H9 (cell line): ENCODE measurements around the gene TNIK. TPM values are rescaled to one million over a fixed set of nuclear protein-coding genes. Genes with fewer than 3 reads are reported as not detected.

Experiments used
- DNase-seq: peaks from one replicate; pipeline ENCODE4 v3.0.0-alpha.2; 2017
- H2AFZ ChIP-seq: one replicate; pipeline ENCODE4 v1.6.1; 2013; ENCODE audit warnings: mild to moderate bottlenecking, low read length, control low read depth, moderate library complexity
- H2AK5ac ChIP-seq: 2 replicates; pipeline ENCODE4 v1.6.1; 2013; ENCODE audit warnings: low read length, control low read depth, mixed read lengths; ENCODE audit not compliant: insufficient read length
- H2BK120ac ChIP-seq: one replicate; pipeline ENCODE4 v1.6.1; 2013; ENCODE audit warnings: low read depth, mild to moderate bottlenecking, low read length, control low read depth, inconsistent platforms; ENCODE audit not compliant: poor library complexity, severe bottlenecking
- H2BK12ac ChIP-seq: 2 replicates; pipeline ENCODE4 v1.6.1; 2013; ENCODE audit warnings: low read length, control low read depth, mixed read lengths, low read depth; ENCODE audit not compliant: insufficient read length
- H2BK15ac ChIP-seq: 2 replicates; pipeline ENCODE4 v1.6.1; 2013; ENCODE audit warnings: low read depth, low read length, control low read depth
- H2BK20ac ChIP-seq: one replicate; pipeline ENCODE4 v1.6.1; 2013; ENCODE audit warnings: low read depth, mild to moderate bottlenecking, low read length, control low read depth, inconsistent platforms; ENCODE audit not compliant: poor library complexity, severe bottlenecking
- H2BK5ac ChIP-seq: 2 replicates; pipeline ENCODE4 v1.6.1; 2013; ENCODE audit warnings: low read length, control low read depth, mixed read lengths; ENCODE audit not compliant: insufficient read length
- H3K14ac ChIP-seq: 2 replicates; pipeline ENCODE4 v1.6.1; 2013; ENCODE audit warnings: low read length, control low read depth; ENCODE audit not compliant: insufficient read depth
- H3K18ac ChIP-seq: 2 replicates; pipeline ENCODE4 v1.6.1; 2013; ENCODE audit warnings: low read depth, mild to moderate bottlenecking, mixed read lengths, low read length, control low read depth; ENCODE audit not compliant: insufficient read length
- H3K23ac ChIP-seq: 2 replicates; pipeline ENCODE4 v1.6.1; 2013; ENCODE audit warnings: low read length, control low read depth, mixed read lengths, low read depth; ENCODE audit not compliant: insufficient read length
- H3K23me2 ChIP-seq: 2 replicates; pipeline ENCODE4 v1.6.1; 2013; ENCODE audit warnings: low read depth, mild to moderate bottlenecking, mixed read lengths, low read length, control low read depth; ENCODE audit not compliant: insufficient read length, poor library complexity, severe bottlenecking
- H3K27ac ChIP-seq: 2 replicates; pipeline ENCODE4 v1.5.1; 2013; ENCODE audit warnings: low read length, control low read depth, mixed read lengths, low read depth; ENCODE audit not compliant: insufficient read length
- H3K27me3 ChIP-seq: 2 replicates; pipeline ENCODE4 v1.6.1; 2013; ENCODE audit warnings: low read length, control low read depth, inconsistent platforms; ENCODE audit not compliant: insufficient read depth
- H3K4ac ChIP-seq: 2 replicates; pipeline ENCODE4 v1.6.1; 2013; ENCODE audit warnings: low read depth, mild to moderate bottlenecking, control low read depth, inconsistent platforms, low read length, moderate library complexity
- H3K4me1 ChIP-seq: 2 replicates; pipeline ENCODE4 v1.6.1; 2013; ENCODE audit warnings: low read length, control low read depth, inconsistent platforms; ENCODE audit not compliant: insufficient read depth
- H3K4me2 ChIP-seq: 2 replicates; pipeline ENCODE4 v1.6.1; 2013; ENCODE audit warnings: low read length, control low read depth, mixed read lengths; ENCODE audit not compliant: insufficient read length, insufficient read depth
- H3K56ac ChIP-seq: 2 replicates; pipeline ENCODE4 v1.6.1; 2013; ENCODE audit warnings: low read depth, mild to moderate bottlenecking, mixed read lengths, low read length, control low read depth; ENCODE audit not compliant: insufficient read length
- H3K79me1 ChIP-seq: 2 replicates; pipeline ENCODE4 v1.6.1; 2013; ENCODE audit warnings: low read depth, mild to moderate bottlenecking, moderate library complexity, low read length, control low read depth, inconsistent platforms; ENCODE audit not compliant: insufficient read depth, poor library complexity, severe bottlenecking
- H3K79me2 ChIP-seq: 2 replicates; pipeline ENCODE4 v1.6.1; 2013; ENCODE audit warnings: low read length, control low read depth, inconsistent platforms; ENCODE audit not compliant: insufficient read depth
- H3K9ac ChIP-seq: 2 replicates; pipeline ENCODE4 v1.6.1; 2013; ENCODE audit warnings: low read length, control low read depth, mixed read lengths; ENCODE audit not compliant: insufficient read length; ENCODE audit errors: extremely low read depth
- H3K9me3 ChIP-seq: one replicate; pipeline ENCODE4 v1.6.1; 2013; ENCODE audit warnings: low read depth, low read length, inconsistent platforms; ENCODE audit not compliant: control insufficient read depth
- H3T11ph ChIP-seq: one replicate; pipeline ENCODE4 v1.6.1; 2013; ENCODE audit warnings: mild to moderate bottlenecking, low read length, control low read depth, inconsistent platforms
- H4K20me1 ChIP-seq: one replicate; pipeline ENCODE4 v1.6.1; 2013; ENCODE audit not compliant: control insufficient read depth, insufficient read length, insufficient read depth
- H4K5ac ChIP-seq: 2 replicates; pipeline ENCODE4 v1.6.1; 2013; ENCODE audit warnings: low read depth, mild to moderate bottlenecking, mixed read lengths, low read length, control low read depth; ENCODE audit not compliant: insufficient read length
- H4K8ac ChIP-seq: replicated peaks from 2 replicates; pipeline ENCODE4 v1.6.1; 2013; ENCODE audit warnings: low read length, control low read depth, mixed read lengths, low read depth; ENCODE audit not compliant: insufficient read length
- H4K91ac ChIP-seq: 2 replicates; pipeline ENCODE4 v1.6.1; 2013; ENCODE audit warnings: low read depth, mild to moderate bottlenecking, moderate library complexity, mixed read lengths, low read length, control low read depth; ENCODE audit not compliant: insufficient read length
- H3K27ac Mint-ChIP-seq, 3 experiments: 2 replicates in 2 of 3; 3 replicates in 1 of 3; pipeline ENCODE4 v1.8.0; 2020 to 2021; ENCODE audit warnings: mixed read lengths in 3 of 3, mild to moderate bottlenecking in 1 of 3, moderate library complexity in 1 of 3
- H3K27me3 Mint-ChIP-seq: 2 replicates; pipeline ENCODE4 v1.8.0; 2021; ENCODE audit warnings: low read depth, mild to moderate bottlenecking, moderate library complexity, mixed read lengths
- H3K36me3 Mint-ChIP-seq, 3 experiments: 2 replicates in 2 of 3; 3 replicates in 1 of 3; pipeline ENCODE4 v1.8.0; 2020 to 2021; ENCODE audit warnings: low read depth in 3 of 3, mixed read lengths in 3 of 3; ENCODE audit not compliant: insufficient read depth in 1 of 3
- H3K4me1 Mint-ChIP-seq, 2 experiments: 2 replicates each; pipeline ENCODE4 v1.8.0; 2020; ENCODE audit warnings: mixed read lengths in 2 of 2
- H3K4me3 Mint-ChIP-seq, 2 experiments: 2 replicates in 1 of 2; 3 replicates in 1 of 2; pipeline ENCODE4 v1.8.0; 2020 to 2021; ENCODE audit warnings: mild to moderate bottlenecking in 2 of 2, mixed read lengths in 2 of 2, moderate library complexity in 1 of 2
- H3K9me3 Mint-ChIP-seq, 2 experiments: 2 replicates in 1 of 2; 3 replicates in 1 of 2; pipeline ENCODE4 v1.8.0; 2020; ENCODE audit warnings: mild to moderate bottlenecking in 2 of 2, mixed read lengths in 2 of 2, moderate library complexity in 1 of 2
- WGBS: extraction: QIAGEN DNeasy Blood & Tissue Kit; methylation state at CpG from one replicate; pipeline ENCODE4 v1.1.7; 2013; ENCODE audit warnings: missing lambda C conversion rate, low lambda C conversion rate, mixed read lengths; ENCODE audit not compliant: insufficient read length; ENCODE audit errors: extremely low coverage; 5-methylcytosine and 5-hydroxymethylcytosine counted together
- total RNA-seq: library from RNA; stranded (reverse); gene quantifications from 2 replicates; pipeline ENCODE4 v1.2.1, GENCODE V29; 2021
- TF ChIP-seq, protein P1 (sequence below): fragments of 200-600 bp; sonication (generic); conservative IDR thresholded peaks from 3 replicates; pipeline ENCODE4 v1.8.0; 2021; ENCODE audit warnings: antibody characterized with exemption, mild to moderate bottlenecking

Gene TNIK
- total RNA-seq, 1 experiment from 2014 or later: 15.9 TPM

DNA sequence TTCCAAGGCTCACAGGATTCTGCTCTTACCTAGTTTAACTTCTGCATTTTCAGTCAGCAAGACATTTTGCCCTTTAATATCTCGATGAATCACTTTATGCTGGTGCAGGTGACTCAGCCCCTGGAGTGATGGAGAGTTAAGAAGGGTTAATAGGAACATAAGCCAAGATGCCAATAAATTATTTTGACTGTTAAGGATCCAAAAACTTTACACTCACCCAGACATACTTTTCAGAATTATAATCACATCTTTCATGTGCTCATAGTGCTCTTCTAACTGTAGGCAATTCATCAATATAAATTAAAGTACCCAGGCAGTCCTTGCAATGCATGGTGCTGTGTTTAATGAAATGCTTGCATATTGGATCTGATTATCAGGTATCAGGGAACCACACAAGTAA lies 269.5 kb downstream of the TNIK start:
- Histone ChIP-seq H3K18ac (no peak overlapping the region), H3K9ac (no peak overlapping the region), H3K9me3 (no peaks in the 10 kb centered on the region), H4K91ac (no peak overlapping the region), H3K27ac (no peak overlapping the region), H2BK5ac (no peak overlapping the region), H2BK120ac (no peak overlapping the region), H3K27me3 (no peaks in the 10 kb centered on the region), H3K4me1 (peaks cover 5% of the 10 kb centered on the region; the same call in 1 of the 2 replicates), H3K14ac (no peak overlapping the region), H4K20me1 (no peaks in the 10 kb centered on the region), H3K79me1 (no peaks in the 10 kb centered on the region), H3K4me2 (no peak overlapping the region), H2AK5ac (no peak overlapping the region), H3K56ac (no peak overlapping the region), H3K4ac (no peak overlapping the region), H2BK20ac (no peak overlapping the region), H3T11ph (no peak overlapping the region), H3K23ac (no peak overlapping the region), H4K8ac (no peak overlapping the region), H4K5ac (no peak overlapping the region), H3K23me2 (no peaks in the 10 kb centered on the region), H2BK12ac (no peak overlapping the region), H2BK15ac (no peak overlapping the region), H3K79me2 (0 out of 2 replicates have a peak, but pooled peaks cover 1% of the 10 kb centered on the region), H2AFZ (no peak overlapping the region)
- TF ChIP-seq, protein P1, sequence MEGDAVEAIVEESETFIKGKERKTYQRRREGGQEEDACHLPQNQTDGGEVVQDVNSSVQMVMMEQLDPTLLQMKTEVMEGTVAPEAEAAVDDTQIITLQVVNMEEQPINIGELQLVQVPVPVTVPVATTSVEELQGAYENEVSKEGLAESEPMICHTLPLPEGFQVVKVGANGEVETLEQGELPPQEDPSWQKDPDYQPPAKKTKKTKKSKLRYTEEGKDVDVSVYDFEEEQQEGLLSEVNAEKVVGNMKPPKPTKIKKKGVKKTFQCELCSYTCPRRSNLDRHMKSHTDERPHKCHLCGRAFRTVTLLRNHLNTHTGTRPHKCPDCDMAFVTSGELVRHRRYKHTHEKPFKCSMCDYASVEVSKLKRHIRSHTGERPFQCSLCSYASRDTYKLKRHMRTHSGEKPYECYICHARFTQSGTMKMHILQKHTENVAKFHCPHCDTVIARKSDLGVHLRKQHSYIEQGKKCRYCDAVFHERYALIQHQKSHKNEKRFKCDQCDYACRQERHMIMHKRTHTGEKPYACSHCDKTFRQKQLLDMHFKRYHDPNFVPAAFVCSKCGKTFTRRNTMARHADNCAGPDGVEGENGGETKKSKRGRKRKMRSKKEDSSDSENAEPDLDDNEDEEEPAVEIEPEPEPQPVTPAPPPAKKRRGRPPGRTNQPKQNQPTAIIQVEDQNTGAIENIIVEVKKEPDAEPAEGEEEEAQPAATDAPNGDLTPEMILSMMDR: no peak
- H3K27ac Mint-ChIP-seq: no peak overlapping the region
- H3K4me1 Mint-ChIP-seq: peaks cover 16 to 19% of the 10 kb centered on the region in 2 experiments
- H3K4me3 Mint-ChIP-seq: no peak overlapping the region
- H3K27me3 Mint-ChIP-seq: no peaks in the 10 kb centered on the region
- DNase-seq: no peak
- H3K9me3 Mint-ChIP-seq: no peaks in the 10 kb centered on the region
- peaks cover 0 to 1% (median 0%) of the 10 kb centered on the region in 3 experiments; a peak in 3 of 7 replicates for H3K36me3 Mint-ChIP-seq
- WGBS: no CpG with 5 or more reads among the region's 1 CpG
